GM19438 (cell line): Measurements from ENCODE around the gene SH3BGRL2.

ENCODE experiments used
- ATAC-seq: cut with Tn5 transposase; IDR thresholded peaks from one replicate; pipeline ENCODE4 v1.9.1; 2021; ENCODE audit warnings: low read depth; ENCODE audit not compliant: unreplicated experiment

SH3BGRL2 gene

GRCh38 chr6:79630883-79631692 lies at the start of gene SH3BGRL2:
Gene SH3BGRL2 (plus strand): TSS chr6:79631329. CDS start chr6:79631462, 133 bp downstream.
- peak; percentile 86 for ATAC-seq

DNA sequence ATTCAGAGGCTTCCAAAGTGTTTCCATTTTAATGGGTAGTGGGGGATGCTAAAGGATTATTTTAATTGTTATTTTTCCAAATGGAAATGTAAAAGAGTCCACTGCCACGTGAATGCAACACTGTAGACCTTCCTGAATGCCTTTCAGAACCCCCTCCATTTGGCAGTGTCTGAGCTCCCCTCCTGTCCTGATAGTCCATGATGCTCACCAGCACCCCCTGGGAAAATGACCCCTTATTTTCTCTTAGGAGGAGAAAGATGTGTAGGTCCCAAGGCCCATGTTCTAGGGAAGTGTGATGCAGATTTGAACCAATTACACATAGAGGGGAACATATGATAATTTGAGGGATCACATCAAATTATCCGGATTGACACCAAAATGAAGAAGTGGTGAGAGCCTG lies 46.8 kb upstream of the SH3BGRL2 start:
- ATAC-seq = no peak

- no peak for ATAC-seq
Measured at GRCh38 chr6:79586548-79586947, 44.6 kb upstream of the SH3BGRL2 start.

GRCh38 chr6:79589701-79590100 lies 41.4 kb upstream of the SH3BGRL2 start:
- no peak for ATAC-seq

GRCh38 chr6:79597155-79597554 lies 34.0 kb upstream of the SH3BGRL2 start:
- no peak for ATAC-seq

DNA sequence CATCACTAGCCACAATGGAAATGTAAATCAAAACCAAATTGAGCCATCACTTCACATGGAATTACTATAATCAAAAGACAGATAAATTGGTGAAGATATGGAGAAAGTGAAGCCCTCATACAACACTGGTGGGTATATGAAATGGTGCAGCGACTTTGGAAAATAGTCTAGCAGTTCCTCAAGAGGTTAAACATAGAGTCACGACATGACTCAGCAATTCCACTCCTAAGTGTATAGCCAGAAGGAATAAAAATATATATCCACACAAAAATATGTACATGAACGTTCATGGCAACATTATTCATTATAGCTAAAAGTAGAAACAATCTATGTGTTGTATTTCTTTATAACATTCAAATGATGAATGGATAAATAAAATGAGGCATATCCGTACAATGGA lies 33.1 kb upstream of the SH3BGRL2 start:
- ATAC-seq = no peak

GRCh38 chr6:79599725-79600259 lies 31.3 kb upstream of the SH3BGRL2 start:
- no peak for ATAC-seq

GRCh38 chr6:79600313-79600712 lies 30.8 kb upstream of the SH3BGRL2 start:
- no peak for ATAC-seq

GRCh38 chr6:79600812-79601609 lies 30.1 kb upstream of the SH3BGRL2 start:
- no peak for ATAC-seq

DNA sequence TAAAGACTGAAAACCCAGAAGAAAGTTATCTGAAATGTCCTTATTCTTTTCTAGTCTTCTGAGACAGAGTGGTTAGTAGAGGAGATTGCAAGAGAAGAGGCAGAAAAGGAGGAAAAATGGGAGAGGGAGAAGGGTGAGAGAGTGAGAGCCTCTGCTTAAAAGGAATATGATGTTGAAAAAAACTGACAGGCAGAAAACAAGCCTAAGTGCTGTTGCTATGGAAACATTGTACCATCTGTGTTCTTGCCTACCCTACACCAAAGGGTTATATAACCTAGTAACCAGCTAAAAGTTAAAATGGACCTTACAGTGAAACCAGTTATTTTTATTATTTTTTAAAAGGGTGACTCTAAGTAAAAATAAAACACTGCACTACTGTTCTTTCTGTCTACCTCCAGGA lies 28.3 kb upstream of the SH3BGRL2 start:
- no peak for ATAC-seq

DNA sequence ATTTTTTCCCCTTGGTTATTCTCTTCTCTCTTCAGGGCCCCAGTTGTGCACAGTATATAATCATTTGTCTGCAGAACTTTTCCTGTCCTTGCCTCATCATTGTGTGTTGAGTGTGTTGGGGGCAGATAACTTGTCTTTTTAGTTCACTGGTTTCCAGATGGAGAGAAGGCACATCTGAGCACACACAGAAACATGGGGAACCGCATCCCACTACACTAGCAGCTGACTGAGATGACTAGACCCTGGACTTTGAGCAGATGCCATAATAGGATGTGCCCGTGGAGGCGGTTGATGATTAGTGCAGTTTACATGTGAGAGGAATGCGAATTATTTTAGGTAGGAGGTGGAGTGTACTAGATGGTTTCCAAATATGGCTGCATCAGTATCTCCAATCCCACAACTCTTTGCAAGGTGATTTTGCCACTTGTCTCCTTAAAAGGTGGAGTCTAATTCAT lies 26.5 kb upstream of the SH3BGRL2 start:
- ATAC-seq = no peak

DNA sequence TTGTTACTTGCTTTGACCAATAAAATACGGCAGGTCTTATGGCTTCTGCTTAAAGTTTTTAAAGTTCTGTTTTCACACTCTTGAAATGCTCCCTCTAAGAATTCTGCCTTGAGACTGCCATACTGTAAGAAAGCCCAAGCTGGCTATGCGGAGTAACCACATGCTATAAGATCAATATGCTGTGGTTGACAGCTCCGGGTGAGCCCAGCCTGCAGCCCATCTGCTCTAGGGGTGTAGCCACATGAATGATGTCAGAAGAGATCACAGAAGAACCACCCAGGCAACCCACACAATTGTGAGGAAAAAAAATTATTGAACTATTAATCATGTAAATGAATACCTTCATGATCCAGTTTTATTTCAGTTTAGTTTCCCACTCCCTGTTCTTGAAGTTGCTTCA lies 26.1 kb upstream of the SH3BGRL2 start:
- no peak for ATAC-seq

DNA sequence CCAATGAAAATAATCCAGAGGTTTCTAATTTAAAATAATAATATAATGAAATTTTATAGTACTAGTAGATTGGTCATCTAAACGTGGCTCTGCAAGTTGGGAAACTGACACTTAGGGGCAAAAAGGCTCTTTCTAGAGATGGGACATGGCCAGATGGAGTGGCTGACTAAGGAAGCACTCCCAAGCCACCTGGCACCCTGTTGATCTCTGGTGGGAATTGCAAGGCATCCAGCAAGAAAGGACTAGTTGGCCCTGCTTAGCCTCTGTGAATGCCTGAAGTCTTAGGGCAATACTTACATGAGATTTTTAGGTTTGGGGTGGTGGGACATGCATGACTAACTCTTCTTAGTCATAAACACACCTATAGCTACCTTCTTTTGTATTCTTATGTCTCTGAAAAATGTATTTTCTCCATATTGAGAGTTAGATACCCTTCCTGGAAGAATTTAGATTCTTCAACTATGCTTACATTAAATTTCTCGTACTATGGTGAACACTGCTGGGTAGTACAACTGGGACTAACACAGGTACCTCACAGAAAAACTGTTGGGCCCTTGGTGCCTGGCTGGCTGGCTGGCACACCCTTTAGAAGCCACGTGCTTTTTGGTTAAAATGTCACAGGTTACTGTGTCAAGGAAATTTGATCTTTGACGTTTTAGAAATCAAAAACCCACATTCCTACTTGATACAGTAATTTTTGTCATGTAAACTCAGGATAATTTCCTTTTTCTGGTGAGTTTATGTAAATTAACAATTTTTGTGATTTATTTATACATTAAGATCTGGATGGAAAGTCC lies 25.0 kb upstream of the SH3BGRL2 start:
- no peak for ATAC-seq

DNA sequence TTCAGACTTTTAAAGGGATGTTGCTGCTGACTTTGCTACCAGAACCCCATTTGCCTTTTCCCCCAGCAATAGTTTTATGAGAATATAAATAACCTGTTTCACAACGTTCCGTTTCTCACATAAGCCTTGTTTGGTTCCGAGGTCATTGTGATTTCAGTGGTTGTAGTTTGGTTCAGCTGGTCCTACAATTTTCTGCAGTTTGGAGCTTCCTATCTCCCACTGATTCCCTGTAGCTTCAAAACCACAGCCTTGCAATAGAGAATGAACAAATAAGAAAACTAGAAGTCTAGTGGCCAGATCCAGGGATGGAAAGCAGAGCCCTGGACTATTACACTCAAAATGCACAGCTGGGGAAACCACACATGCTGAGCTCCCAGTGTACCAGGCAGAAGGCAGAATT lies 24.1 kb upstream of the SH3BGRL2 start:
- no peak for ATAC-seq

- ATAC-seq = no peak
Measured at GRCh38 chr6:79608334-79609224, 22.6 kb upstream of the SH3BGRL2 start.

DNA sequence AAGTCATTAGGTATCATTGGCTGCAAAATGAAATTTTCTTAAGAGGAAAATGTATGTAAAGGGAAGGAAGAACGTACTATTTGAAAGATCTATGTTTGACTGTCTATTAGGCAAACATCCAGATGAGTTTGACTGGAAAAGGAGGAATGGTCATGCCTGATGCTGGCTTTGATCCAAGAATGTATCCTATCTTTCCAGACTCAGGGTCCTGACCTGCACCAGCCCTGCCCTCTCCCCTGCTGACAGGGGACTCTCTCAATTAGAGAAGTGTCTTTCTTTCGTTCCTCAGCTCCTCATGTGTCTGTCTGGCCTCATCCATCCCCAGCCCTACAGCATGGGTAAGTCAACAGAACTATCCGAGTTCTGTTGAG lies 21.9 kb upstream of the SH3BGRL2 start:
- ATAC-seq = no peak

- ATAC-seq = no peak
Measured at GRCh38 chr6:79610306-79611009, 20.7 kb upstream of the SH3BGRL2 start.

- ATAC-seq = no peak
Measured at GRCh38 chr6:79612457-79612856, 18.7 kb upstream of the SH3BGRL2 start.

DNA sequence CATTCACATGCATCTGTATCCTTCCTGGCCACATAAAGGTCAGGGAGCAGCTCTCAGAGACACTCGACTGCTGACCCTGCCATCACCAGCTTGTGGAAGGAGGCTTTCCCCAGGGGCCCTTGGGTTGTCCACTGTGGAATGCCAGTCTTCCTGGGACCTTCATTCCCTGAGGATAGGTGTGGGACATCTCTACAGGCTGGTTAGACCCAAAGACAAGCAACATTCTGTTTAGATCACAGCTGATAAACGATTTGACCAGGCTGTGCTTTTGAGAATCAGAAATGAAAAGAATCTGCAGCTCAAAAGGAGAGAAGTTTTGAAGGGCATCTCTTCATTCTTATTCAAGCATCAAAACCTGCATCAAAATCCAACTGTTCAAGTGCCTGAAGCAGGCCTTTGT lies 18.2 kb upstream of the SH3BGRL2 start:
- ATAC-seq = no peak
